A549 (cell line): ENCODE data around the gene LRRC45. TPM values are rescaled to one million over a fixed set of nuclear protein-coding genes. Genes with fewer than 3 reads are reported as not detected.

ENCODE experiments used
- ATOH8 ChIP-seq: fragments of 250-450 bp; sonication (Bioruptor Pico); IDR thresholded peaks from 2 replicates; pipeline ENCODE4 v1.5.0; 2020; ENCODE audit warnings: low read depth, mild to moderate bottlenecking, moderate library complexity
- CBX2 ChIP-seq: fragments of 200-600 bp; sonication (generic); IDR thresholded peaks from 2 replicates; pipeline ENCODE4 v1.6.1; 2016; ENCODE audit warnings: low read depth, mild to moderate bottlenecking, borderline replicate concordance
- CBX8 ChIP-seq: fragments of 200-600 bp; sonication (generic); IDR thresholded peaks from 2 replicates; pipeline ENCODE4 v1.6.1; 2016
- CEBPB ChIP-seq, 2 experiments: fragments of >200 bp in 1 of 2; sonication (Bioruptor Twin) in 1 of 2; formaldehyde crosslinking in 1 of 2; IDR thresholded peaks; 2 replicates each; pipeline ENCODE4 v1.6.1; 2012 to 2016
- CTCF ChIP-seq: fragments of >200 bp; sonication (Bioruptor Twin); formaldehyde crosslinking; IDR thresholded peaks from 3 replicates; pipeline ENCODE4 v1.5.1; 2016
- E2F6 ChIP-seq: IDR thresholded peaks from 2 replicates; pipeline ENCODE4 v1.6.1; 2012; ENCODE audit warnings: low read depth, borderline replicate concordance
- EHF ChIP-seq: fragments of 250-450 bp; sonication (Bioruptor Pico); IDR thresholded peaks from 2 replicates; pipeline ENCODE4 v1.5.0; 2020; ENCODE audit warnings: mild to moderate bottlenecking
- EHMT2 ChIP-seq: fragments of 200-600 bp; sonication (generic); IDR thresholded peaks from 2 replicates; pipeline ENCODE4 v1.6.1; 2016; ENCODE audit warnings: antibody characterized with exemption, low read depth, mild to moderate bottlenecking, moderate library complexity
- ELK1 ChIP-seq: fragments of 150-350 bp; IDR thresholded peaks from 2 replicates; pipeline ENCODE4 v1.6.1; 2014; ENCODE audit warnings: low read depth, mild to moderate bottlenecking, low read length
- EP300 ChIP-seq, 2 experiments: fragments of >200 bp; sonication (Bioruptor Twin); formaldehyde crosslinking; IDR thresholded peaks; 2 replicates in 1 of 2; 3 replicates in 1 of 2; pipeline ENCODE4 v1.6.1; 2016 to 2017
- FOSL2 ChIP-seq, 2 experiments: fragments of 450-650 bp in 1 of 2; fragments of >200 bp in 1 of 2; sonication (Bioruptor Twin) in 1 of 2; formaldehyde crosslinking; IDR thresholded peaks; 2 replicates each; pipeline versions ENCODE4 v1.5.0 to v1.6.1; 2016 to 2020; ENCODE audit warnings: mild to moderate bottlenecking in 1 of 2, moderate library complexity in 1 of 2
- FOXS1 ChIP-seq: fragments of 250-450 bp; sonication (Bioruptor Pico); IDR thresholded peaks from 2 replicates; pipeline ENCODE4 v1.5.0; 2020; ENCODE audit warnings: mild to moderate bottlenecking, moderate library complexity
- HMGXB4 ChIP-seq: fragments of 250-450 bp; sonication (Bioruptor Pico); IDR thresholded peaks from 2 replicates; pipeline ENCODE4 v1.5.0; 2021; ENCODE audit warnings: mild to moderate bottlenecking, moderate library complexity, borderline replicate concordance
- HOXB13 ChIP-seq: fragments of 250-450 bp; sonication (Bioruptor Pico); IDR thresholded peaks from 2 replicates; pipeline ENCODE4 v1.5.0; 2020; ENCODE audit warnings: low read depth, mild to moderate bottlenecking, moderate library complexity
- HOXB5 ChIP-seq: fragments of 250-450 bp; sonication (Bioruptor Pico); IDR thresholded peaks from 2 replicates; pipeline ENCODE4 v1.5.0; 2020; ENCODE audit warnings: mild to moderate bottlenecking, moderate library complexity
- JUN ChIP-seq, 2 experiments: fragments of >200 bp; sonication (Bioruptor Twin); formaldehyde crosslinking; IDR thresholded peaks; 2 replicates in 1 of 2; 3 replicates in 1 of 2; pipeline ENCODE4 v1.6.1; 2016 to 2017
- MAX ChIP-seq: IDR thresholded peaks from 2 replicates; pipeline ENCODE4 v1.6.1; 2012
- MAZ ChIP-seq: fragments of 150-350 bp; IDR thresholded peaks from 2 replicates; pipeline ENCODE4 v1.6.1; 2014; ENCODE audit warnings: antibody characterized with exemption, low read depth, low read length, borderline replicate concordance
- MYC ChIP-seq: IDR thresholded peaks from 2 replicates; pipeline ENCODE4 v1.6.1; 2012; ENCODE audit warnings: mild to moderate bottlenecking, inconsistent platforms, low read length, improper control_type of control experiment, borderline replicate concordance
- NR3C1 ChIP-seq: fragments of >200 bp; sonication (Bioruptor Twin); formaldehyde crosslinking; IDR thresholded peaks from 3 replicates; pipeline ENCODE4 v1.6.1; 2017
- PBX3 ChIP-seq: IDR thresholded peaks from 2 replicates; pipeline ENCODE4 v1.6.1; 2012
- RAD21 ChIP-seq, 2 experiments: fragments of >200 bp in 1 of 2; sonication (Bioruptor Twin) in 1 of 2; formaldehyde crosslinking in 1 of 2; IDR thresholded peaks in 1 of 2; conservative IDR thresholded peaks in 1 of 2; 2 replicates in 1 of 2; 3 replicates in 1 of 2; pipeline ENCODE4 v1.6.1; 2012 to 2018; ENCODE audit warnings: inconsistent platforms in 1 of 2
- RARB ChIP-seq: fragments of 250-450 bp; sonication (Bioruptor Pico); IDR thresholded peaks from 2 replicates; pipeline ENCODE4 v1.8.0; 2021; ENCODE audit warnings: mild to moderate bottlenecking, moderate library complexity
- REST ChIP-seq: fragments of 200-600 bp; sonication (generic); IDR thresholded peaks from 2 replicates; pipeline ENCODE4 v1.6.1; 2016; ENCODE audit warnings: antibody characterized with exemption, mild to moderate bottlenecking, moderate library complexity
- RFX5 ChIP-seq: fragments of 450-650 bp; IDR thresholded peaks from 2 replicates; pipeline ENCODE4 v1.7.1; 2014; ENCODE audit warnings: antibody characterized with exemption, mild to moderate bottlenecking, moderate library complexity
- SMC3 ChIP-seq: fragments of >200 bp; sonication (Bioruptor Twin); formaldehyde crosslinking; IDR thresholded peaks from 3 replicates; pipeline ENCODE4 v1.6.1; 2018; ENCODE audit warnings: inconsistent platforms
- TFCP2L1 ChIP-seq: fragments of 250-450 bp; sonication (Bioruptor Pico); IDR thresholded peaks from 2 replicates; pipeline ENCODE4 v1.5.0; 2021; ENCODE audit warnings: mild to moderate bottlenecking
- ZC3H11A ChIP-seq: fragments of 450-650 bp; IDR thresholded peaks from 2 replicates; pipeline ENCODE4 v1.6.1; 2014; ENCODE audit warnings: antibody characterized with exemption, mild to moderate bottlenecking
- ZFP36 ChIP-seq: fragments of 450-650 bp; IDR thresholded peaks from 2 replicates; pipeline ENCODE4 v1.6.1; 2014; ENCODE audit warnings: borderline replicate concordance; ENCODE audit not compliant: partially characterized antibody
- polyA plus RNA-seq, 4 experiments: library from polyadenylated mRNA; depleted of rRNA in 3 of 4; stranded (reverse); fragments of >200 nt; fragmentation: RNase III in 1 of 4; extraction: RNeasy Plus Mini Kit Qiagen cat#74134 plus additional on column Dnase treatment in 1 of 4; gene quantifications; 2 replicates in 3 of 4; 3 replicates in 1 of 4; pipeline ENCODE4 v1.2.3, GENCODE V29; 2011 to 2017

The LRRC45 gene
- polyA plus RNA-seq, 2 of the 4 experiments (the other 2 are of a cell fraction): 6.4 to 24.5 TPM

GRCh38 chr17:82065638-82066303 lies 42.7 kb downstream of the LRRC45 start, which contains the start of gene DUS1L (continued):
- peak; percentile 42 for TF ChIP-seq REST
- no peak for TF ChIP-seq ZFP36
- TF ChIP-seq MAZ: 0 out of 2 replicates have a peak, but pooled peaks have one; percentile 73
- TF ChIP-seq E2F6: no peak
- TF ChIP-seq RFX5: no peak
- TF ChIP-seq HOXB13 (CRISPR knock-in tag): 0 out of 2 replicates have a peak, but pooled peaks have one; percentile 46
- no peak for TF ChIP-seq EP300 (IDR thresholded peaks at IDR 0.05)
- TF ChIP-seq JUN (IDR thresholded peaks at IDR 0.05): peak; percentile 86 to 97; a peak in 4 of 5 replicates
- 0 out of 3 replicates have a peak, but pooled peaks have one; percentile 11 for TF ChIP-seq SMC3
- peak; percentile 68; the same call in 1 of the 2 replicates for TF ChIP-seq HOXB5 (CRISPR knock-in tag)
- TF ChIP-seq ZC3H11A: 0 out of 2 replicates have a peak, but pooled peaks have one; percentile 9
- 0 out of 2 replicates have a peak, but pooled peaks have one; percentile 24 for TF ChIP-seq MYC
- peak; percentile 53; the same call in 1 of the 2 replicates for TF ChIP-seq RARB
- no peak for TF ChIP-seq FOSL2 (IDR thresholded peaks at IDR 0.05)
- TF ChIP-seq FOSL2 (CRISPR knock-in tag; IDR thresholded peaks at IDR 0.05): peak; percentile 60
- TF ChIP-seq EHMT2: no peak
- TF ChIP-seq PBX3: 0 out of 2 replicates have a peak, but pooled peaks have one; percentile 75
- TF ChIP-seq HMGXB4 (CRISPR knock-in tag): peak; percentile 50; the same call in 1 of the 2 replicates
- TF ChIP-seq CTCF: no peak
- TF ChIP-seq TFCP2L1 (CRISPR knock-in tag): 0 out of 2 replicates have a peak, but pooled peaks have one; percentile 52
- TF ChIP-seq EHF (CRISPR knock-in tag): no peak
- TF ChIP-seq MAX: peak; percentile 91
- no peak for TF ChIP-seq ATOH8 (CRISPR knock-in tag)
- no peak for TF ChIP-seq NR3C1
- no peak for TF ChIP-seq CBX2
- no peak for TF ChIP-seq RAD21 (conservative IDR thresholded peaks at IDR 0.05 in 1 of 2, IDR thresholded peaks at IDR 0.05 in 1 of 2)
- no peak for TF ChIP-seq ELK1
- TF ChIP-seq CBX8: no peak
- no peak for TF ChIP-seq FOXS1 (CRISPR knock-in tag)
- TF ChIP-seq CEBPB (IDR thresholded peaks at IDR 0.05): no peak
